ENCODE measurements around the gene SEMA3A.

Gene SEMA3A

GRCh38 chr7:84095971-84096370, 98.6 kb downstream of the SEMA3A start:
- H3K4me1 ChIP-seq = peaks cover 9 to 18% (median 15%) of the 10 kb centered on the region in 10 experiments; a peak in 19 of 20 replicates
- H3K9me3 ChIP-seq (replicated peaks in 1 of 11) = peaks cover 0 to 5% (median 0%) of the 10 kb centered on the region in 11 experiments; a peak in 1 of 22 replicates
- no peak overlapping the region for H3K9ac ChIP-seq
- no peaks in the 10 kb centered on the region for H3K27me3 ChIP-seq
- H3K4me2 ChIP-seq = no peak overlapping the region
- H3K27ac ChIP-seq = no peak overlapping the region
- no peaks in the 10 kb centered on the region for H4K20me1 ChIP-seq
- no peaks in the 10 kb centered on the region for H3K36me3 ChIP-seq
- no peak overlapping the region for H3K4me3 ChIP-seq
- no peak for TF ChIP-seq Cebpa-rat (IDR thresholded peaks at IDR 0.05)

GRCh38 chr7:84092207-84092606, 102.4 kb downstream of the SEMA3A start:
- Histone ChIP-seq H3K27ac (peak overlapping the region in 4 of 11 experiments; percentile 6 to 25 (median 14); a peak in 5 of 22 replicates), H3K27me3 (no peaks in the 10 kb centered on the region), H3K4me1 (peaks cover 9 to 16% (median 15%) of the 10 kb centered on the region in 10 experiments; a peak in 19 of 20 replicates), H3K9me3 (replicated peaks in 1 of 11) (peaks cover 0 to 5% (median 0%) of the 10 kb centered on the region in 11 experiments; a peak in 1 of 22 replicates), H3K36me3 (no peaks in the 10 kb centered on the region), H3K9ac (peak overlapping the region in 4 of 11 experiments; percentile 19 to 56 (median 34); a peak in 4 of 22 replicates), H4K20me1 (no peaks in the 10 kb centered on the region), H3K4me2 (peak overlapping the region; percentile 53 to 87 (median 61); a peak in 21 of 22 replicates), H3K4me3 (peak overlapping the region in 5 of 10 experiments; percentile 6 to 16 (median 15); a peak in 5 of 20 replicates)
- no peak for TF ChIP-seq Cebpa-rat (IDR thresholded peaks at IDR 0.05)

GRCh38 chr7:84091318-84091717, 103.3 kb downstream of the SEMA3A start:
- H4K20me1 ChIP-seq = no peaks in the 10 kb centered on the region
- H3K9me3 ChIP-seq (replicated peaks in 1 of 11) = peaks cover 0 to 5% (median 0%) of the 10 kb centered on the region in 11 experiments; a peak in 1 of 22 replicates
- peak overlapping the region in 8 of 11 experiments; percentile 55 to 87 (median 67); a peak in 10 of 22 replicates for H3K4me2 ChIP-seq
- H3K36me3 ChIP-seq = no peaks in the 10 kb centered on the region
- no peaks in the 10 kb centered on the region for H3K27me3 ChIP-seq
- H3K27ac ChIP-seq = no peak overlapping the region
- H3K4me3 ChIP-seq = no peak overlapping the region
- TF ChIP-seq Cebpa-rat (IDR thresholded peaks at IDR 0.05) = no peak
- H3K4me1 ChIP-seq = peaks cover 9 to 16% (median 15%) of the 10 kb centered on the region in 10 experiments; a peak in 19 of 20 replicates
- no peak overlapping the region for H3K9ac ChIP-seq

GRCh38 chr7:84088802-84089201, 105.8 kb downstream of the SEMA3A start:
- Histone ChIP-seq H4K20me1 (no peaks in the 10 kb centered on the region), H3K4me3 (no peak overlapping the region), H3K27me3 (no peaks in the 10 kb centered on the region), H3K9me3 (replicated peaks in 1 of 11) (peaks cover 0 to 5% (median 0%) of the 10 kb centered on the region in 11 experiments; a peak in 1 of 22 replicates), H3K27ac (no peak overlapping the region), H3K36me3 (no peaks in the 10 kb centered on the region), H3K9ac (no peak overlapping the region), H3K4me1 (peaks cover 9 to 16% (median 15%) of the 10 kb centered on the region in 10 experiments; a peak in 19 of 20 replicates), H3K4me2 (no peak overlapping the region)
- no peak for TF ChIP-seq Cebpa-rat (IDR thresholded peaks at IDR 0.05)

GRCh38 chr7:84085998-84086397, 108.6 kb downstream of the SEMA3A start:
- H4K20me1 ChIP-seq = no peaks in the 10 kb centered on the region
- no peak overlapping the region for H3K9ac ChIP-seq
- no peak overlapping the region for H3K4me2 ChIP-seq
- no peak overlapping the region for H3K27ac ChIP-seq
- no peaks in the 10 kb centered on the region for H3K9me3 ChIP-seq (replicated peaks in 1 of 11)
- no peaks in the 10 kb centered on the region for H3K36me3 ChIP-seq
- H3K4me3 ChIP-seq = no peak overlapping the region
- H3K27me3 ChIP-seq = no peaks in the 10 kb centered on the region
- H3K4me1 ChIP-seq = no peaks in the 10 kb centered on the region; a peak in 2 of 20 replicates
- no peak for TF ChIP-seq Cebpa-rat (IDR thresholded peaks at IDR 0.05)

GRCh38 chr7:84085147-84085546, 109.4 kb downstream of the SEMA3A start:
- no peak for TF ChIP-seq Cebpa-rat (IDR thresholded peaks at IDR 0.05)
- Histone ChIP-seq H3K27me3 (no peaks in the 10 kb centered on the region), H3K36me3 (no peaks in the 10 kb centered on the region), H4K20me1 (no peaks in the 10 kb centered on the region), H3K9me3 (replicated peaks in 1 of 11) (no peaks in the 10 kb centered on the region), H3K4me3 (no peak overlapping the region), H3K4me1 (no peaks in the 10 kb centered on the region; a peak in 2 of 20 replicates), H3K9ac (no peak overlapping the region), H3K4me2 (no peak overlapping the region; a peak in 1 of 22 replicates), H3K27ac (no peak overlapping the region)

- H3K4me3 ChIP-seq = no peak overlapping the region
- no peak overlapping the region for H3K9ac ChIP-seq
- no peak for TF ChIP-seq Cebpa-rat (IDR thresholded peaks at IDR 0.05)
- H3K4me1 ChIP-seq = no peaks in the 10 kb centered on the region; a peak in 2 of 20 replicates
- H3K9me3 ChIP-seq (replicated peaks in 1 of 11) = no peaks in the 10 kb centered on the region
- H3K4me2 ChIP-seq = no peak overlapping the region
- no peaks in the 10 kb centered on the region for H3K27me3 ChIP-seq
- H4K20me1 ChIP-seq = no peaks in the 10 kb centered on the region
- no peaks in the 10 kb centered on the region for H3K36me3 ChIP-seq
- H3K27ac ChIP-seq = no peak overlapping the region
Measured at GRCh38 chr7:84083846-84084245, 110.7 kb downstream of the SEMA3A start.

GRCh38 chr7:84081973-84082522, 112.5 kb downstream of the SEMA3A start:
- no peak overlapping the region for H3K4me2 ChIP-seq
- no peak overlapping the region for H3K27ac ChIP-seq
- no peak overlapping the region for H3K9ac ChIP-seq
- no peak for TF ChIP-seq Cebpa-rat (IDR thresholded peaks at IDR 0.05)
- H3K4me1 ChIP-seq = no peaks in the 10 kb centered on the region; a peak in 2 of 20 replicates
- no peak overlapping the region for H3K4me3 ChIP-seq
- no peaks in the 10 kb centered on the region for H3K27me3 ChIP-seq
- no peaks in the 10 kb centered on the region for H3K36me3 ChIP-seq
- no peaks in the 10 kb centered on the region for H4K20me1 ChIP-seq
- H3K9me3 ChIP-seq (replicated peaks in 1 of 11) = no peaks in the 10 kb centered on the region

GRCh38 chr7:84077336-84077735, 117.3 kb downstream of the SEMA3A start:
- H3K4me2 ChIP-seq = no peak overlapping the region
- TF ChIP-seq Cebpa-rat (IDR thresholded peaks at IDR 0.05) = no peak
- no peaks in the 10 kb centered on the region for H3K4me1 ChIP-seq
- H3K9ac ChIP-seq = no peak overlapping the region
- H3K27me3 ChIP-seq = no peaks in the 10 kb centered on the region
- no peaks in the 10 kb centered on the region for H3K36me3 ChIP-seq
- H4K20me1 ChIP-seq = no peaks in the 10 kb centered on the region
- H3K9me3 ChIP-seq (replicated peaks in 1 of 11) = no peaks in the 10 kb centered on the region
- no peak overlapping the region for H3K4me3 ChIP-seq
- H3K27ac ChIP-seq = no peak overlapping the region

- Histone ChIP-seq H3K36me3 (no peaks in the 10 kb centered on the region), H3K4me3 (no peak overlapping the region), H3K27ac (no peak overlapping the region), H4K20me1 (no peaks in the 10 kb centered on the region), H3K4me2 (no peak overlapping the region), H3K9me3 (replicated peaks in 1 of 11) (no peaks in the 10 kb centered on the region), H3K27me3 (no peaks in the 10 kb centered on the region), H3K4me1 (no peaks in the 10 kb centered on the region), H3K9ac (no peak overlapping the region)
- TF ChIP-seq Cebpa-rat (IDR thresholded peaks at IDR 0.05) = no peak
Measured at GRCh38 chr7:84076219-84076618, 118.4 kb downstream of the SEMA3A start.

All from BLaER1 treated with 17β-estradiol and CSF1 and Interleukin-3, amounts not matched to agents 10 nM and 100 nM (cell line).